Measurements from ENCODE around the gene DOCK8. TPM values are rescaled to one million over a fixed set of nuclear protein-coding genes. Genes with fewer than 3 reads are reported as not detected.

Gene DOCK8
- total RNA-seq, 1 experiment from 2014 or later = 0.37 TPM

GRCh38 chr9:221989-222776 is 7.5 kb downstream of the DOCK8 start:
- peaks cover 10% of the 10 kb centered on the region; the same call in 1 of the 2 replicates for H3K27me3 ChIP-seq (ENCODE audit: insufficient read depth, low read length)
- no TSS peak for BruUV-seq (replicated peaks)
- ATAC-seq = no peak
- ChIA-PET RAD21 (ENCODE audit: low non-redundant PET in 1 of 2, low total read pairs in 2 of 2, uncharacterized antibody in 2 of 2, unreplicated experiment in 2 of 2) (no interaction called here), CTCF (no interaction called here), POLR2A (no interaction called here)
- no peaks in the 10 kb centered on the region for H3K4me1 ChIP-seq (ENCODE audit: control insufficient read depth in 1 of 2, insufficient read depth in 2 of 2, low read length in 2 of 2)
- no peak overlapping the region for H3K4me2 ChIP-seq (ENCODE audit: low read length)
- H3K79me2 ChIP-seq (ENCODE audit: insufficient read depth, low read length) = no peaks in the 10 kb centered on the region
- H4K20me1 ChIP-seq (ENCODE audit: insufficient read depth) = no peaks in the 10 kb centered on the region
- H3K9ac ChIP-seq (ENCODE audit: low read length) = no peak overlapping the region
- no peak for DNase-seq (ENCODE audit: low read depth, low spot score)
- H2AFZ ChIP-seq (ENCODE audit: low read depth, low read length, poor library complexity, severe bottlenecking) = no peak overlapping the region
- no peaks in the 10 kb centered on the region for H3K9me2 ChIP-seq (ENCODE audit: insufficient read depth)
- H3K9me3 ChIP-seq (ENCODE audit: control insufficient read depth in 1 of 2, insufficient read depth in 1 of 2, low read depth in 1 of 2, low read length in 2 of 2) = no peaks in the 10 kb centered on the region
- TF ChIP-seq, protein P1, sequence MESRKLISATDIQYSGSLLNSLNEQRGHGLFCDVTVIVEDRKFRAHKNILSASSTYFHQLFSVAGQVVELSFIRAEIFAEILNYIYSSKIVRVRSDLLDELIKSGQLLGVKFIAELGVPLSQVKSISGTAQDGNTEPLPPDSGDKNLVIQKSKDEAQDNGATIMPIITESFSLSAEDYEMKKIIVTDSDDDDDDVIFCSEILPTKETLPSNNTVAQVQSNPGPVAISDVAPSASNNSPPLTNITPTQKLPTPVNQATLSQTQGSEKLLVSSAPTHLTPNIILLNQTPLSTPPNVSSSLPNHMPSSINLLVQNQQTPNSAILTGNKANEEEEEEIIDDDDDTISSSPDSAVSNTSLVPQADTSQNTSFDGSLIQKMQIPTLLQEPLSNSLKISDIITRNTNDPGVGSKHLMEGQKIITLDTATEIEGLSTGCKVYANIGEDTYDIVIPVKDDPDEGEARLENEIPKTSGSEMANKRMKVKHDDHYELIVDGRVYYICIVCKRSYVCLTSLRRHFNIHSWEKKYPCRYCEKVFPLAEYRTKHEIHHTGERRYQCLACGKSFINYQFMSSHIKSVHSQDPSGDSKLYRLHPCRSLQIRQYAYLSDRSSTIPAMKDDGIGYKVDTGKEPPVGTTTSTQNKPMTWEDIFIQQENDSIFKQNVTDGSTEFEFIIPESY (IDR thresholded peaks at IDR 0.05; ENCODE audit: extremely low read depth, insufficient replicate concordance, low read length) = no peak
- TF ChIP-seq SIN3A (IDR thresholded peaks at IDR 0.05; ENCODE audit: low read depth) = no peak
- TF ChIP-seq JUND (IDR thresholded peaks at IDR 0.05) = no peak
- TF ChIP-seq POLR2A (IDR thresholded peaks at IDR 0.05; ENCODE audit: borderline replicate concordance, extremely low read depth, insufficient read depth, insufficient read length) = no peak
- TF ChIP-seq, protein P2, sequence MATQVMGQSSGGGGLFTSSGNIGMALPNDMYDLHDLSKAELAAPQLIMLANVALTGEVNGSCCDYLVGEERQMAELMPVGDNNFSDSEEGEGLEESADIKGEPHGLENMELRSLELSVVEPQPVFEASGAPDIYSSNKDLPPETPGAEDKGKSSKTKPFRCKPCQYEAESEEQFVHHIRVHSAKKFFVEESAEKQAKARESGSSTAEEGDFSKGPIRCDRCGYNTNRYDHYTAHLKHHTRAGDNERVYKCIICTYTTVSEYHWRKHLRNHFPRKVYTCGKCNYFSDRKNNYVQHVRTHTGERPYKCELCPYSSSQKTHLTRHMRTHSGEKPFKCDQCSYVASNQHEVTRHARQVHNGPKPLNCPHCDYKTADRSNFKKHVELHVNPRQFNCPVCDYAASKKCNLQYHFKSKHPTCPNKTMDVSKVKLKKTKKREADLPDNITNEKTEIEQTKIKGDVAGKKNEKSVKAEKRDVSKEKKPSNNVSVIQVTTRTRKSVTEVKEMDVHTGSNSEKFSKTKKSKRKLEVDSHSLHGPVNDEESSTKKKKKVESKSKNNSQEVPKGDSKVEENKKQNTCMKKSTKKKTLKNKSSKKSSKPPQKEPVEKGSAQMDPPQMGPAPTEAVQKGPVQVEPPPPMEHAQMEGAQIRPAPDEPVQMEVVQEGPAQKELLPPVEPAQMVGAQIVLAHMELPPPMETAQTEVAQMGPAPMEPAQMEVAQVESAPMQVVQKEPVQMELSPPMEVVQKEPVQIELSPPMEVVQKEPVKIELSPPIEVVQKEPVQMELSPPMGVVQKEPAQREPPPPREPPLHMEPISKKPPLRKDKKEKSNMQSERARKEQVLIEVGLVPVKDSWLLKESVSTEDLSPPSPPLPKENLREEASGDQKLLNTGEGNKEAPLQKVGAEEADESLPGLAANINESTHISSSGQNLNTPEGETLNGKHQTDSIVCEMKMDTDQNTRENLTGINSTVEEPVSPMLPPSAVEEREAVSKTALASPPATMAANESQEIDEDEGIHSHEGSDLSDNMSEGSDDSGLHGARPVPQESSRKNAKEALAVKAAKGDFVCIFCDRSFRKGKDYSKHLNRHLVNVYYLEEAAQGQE (IDR thresholded peaks at IDR 0.05; ENCODE audit: low read depth) = no peak
- TF ChIP-seq, protein P3, sequence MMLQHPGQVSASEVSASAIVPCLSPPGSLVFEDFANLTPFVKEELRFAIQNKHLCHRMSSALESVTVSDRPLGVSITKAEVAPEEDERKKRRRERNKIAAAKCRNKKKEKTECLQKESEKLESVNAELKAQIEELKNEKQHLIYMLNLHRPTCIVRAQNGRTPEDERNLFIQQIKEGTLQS (IDR thresholded peaks at IDR 0.05) = no peak
- no peak for TF ChIP-seq ZFX (IDR thresholded peaks at IDR 0.05)
- no peak for TF ChIP-seq POLR2AphosphoS5 (IDR thresholded peaks at IDR 0.05; ENCODE audit: low read depth, low read length)
- TF ChIP-seq SP1 (IDR thresholded peaks at IDR 0.05; ENCODE audit: low read depth) = no peak
- TF ChIP-seq TCF7L2 (IDR thresholded peaks at IDR 0.05; ENCODE audit: borderline replicate concordance, extremely low read depth, insufficient read depth, insufficient read length) = no peak
- TF ChIP-seq CEBPB (IDR thresholded peaks at IDR 0.05; ENCODE audit: low read depth) = no peak
- no peak for TF ChIP-seq MAX (IDR thresholded peaks at IDR 0.05)
- no peak overlapping the region for H3K4me3 ChIP-seq (replicated peaks in 1 of 2; ENCODE audit: low read depth in 1 of 2, low read length in 2 of 2)
- no peak overlapping the region for H3K27ac ChIP-seq (ENCODE audit: low read depth, low read length)
- intact Hi-C loops (cut with micrococcal nuclease) = no loop called here
- H3K36me3 ChIP-seq (ENCODE audit: control insufficient read depth in 1 of 2, insufficient read depth in 2 of 2, low read length in 2 of 2) = no peaks in the 10 kb centered on the region

All from HCT116 (cell line).